ENCODE results near the gene KCNQ2.
"Not testable (repeated sequence)": the region's sequence is repeated elsewhere in the genome, so short reads cannot be mapped to it uniquely, and the experiment has no call there.

KCNQ2 gene

DNA sequence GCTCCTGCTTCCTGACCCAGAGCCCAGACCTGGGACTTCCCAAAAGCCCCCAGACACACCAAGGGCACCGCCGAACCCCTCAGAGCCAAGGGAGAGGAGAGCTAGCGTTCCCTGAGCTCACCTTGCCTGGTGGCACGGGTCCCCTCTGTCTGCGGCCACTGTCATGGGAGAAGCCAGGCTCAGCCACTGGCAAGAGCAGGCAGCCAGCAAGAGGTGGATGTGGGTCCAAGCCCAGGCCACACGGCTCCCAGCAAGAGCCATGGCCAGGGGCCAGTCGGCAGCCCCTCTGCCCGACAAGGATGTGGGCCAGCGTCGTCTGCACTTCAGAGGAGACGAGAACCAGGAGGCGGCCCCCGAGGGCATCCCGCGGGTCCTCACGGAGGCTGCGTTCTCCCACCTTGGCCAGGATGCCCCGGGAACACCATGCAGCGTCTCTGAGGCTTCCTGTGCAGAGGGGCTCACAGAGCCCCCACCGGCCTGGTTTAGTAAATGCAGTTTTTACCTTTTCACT lies 46.0 kb upstream of the KCNQ2 start:
- ATAC-seq = no peak

DNA sequence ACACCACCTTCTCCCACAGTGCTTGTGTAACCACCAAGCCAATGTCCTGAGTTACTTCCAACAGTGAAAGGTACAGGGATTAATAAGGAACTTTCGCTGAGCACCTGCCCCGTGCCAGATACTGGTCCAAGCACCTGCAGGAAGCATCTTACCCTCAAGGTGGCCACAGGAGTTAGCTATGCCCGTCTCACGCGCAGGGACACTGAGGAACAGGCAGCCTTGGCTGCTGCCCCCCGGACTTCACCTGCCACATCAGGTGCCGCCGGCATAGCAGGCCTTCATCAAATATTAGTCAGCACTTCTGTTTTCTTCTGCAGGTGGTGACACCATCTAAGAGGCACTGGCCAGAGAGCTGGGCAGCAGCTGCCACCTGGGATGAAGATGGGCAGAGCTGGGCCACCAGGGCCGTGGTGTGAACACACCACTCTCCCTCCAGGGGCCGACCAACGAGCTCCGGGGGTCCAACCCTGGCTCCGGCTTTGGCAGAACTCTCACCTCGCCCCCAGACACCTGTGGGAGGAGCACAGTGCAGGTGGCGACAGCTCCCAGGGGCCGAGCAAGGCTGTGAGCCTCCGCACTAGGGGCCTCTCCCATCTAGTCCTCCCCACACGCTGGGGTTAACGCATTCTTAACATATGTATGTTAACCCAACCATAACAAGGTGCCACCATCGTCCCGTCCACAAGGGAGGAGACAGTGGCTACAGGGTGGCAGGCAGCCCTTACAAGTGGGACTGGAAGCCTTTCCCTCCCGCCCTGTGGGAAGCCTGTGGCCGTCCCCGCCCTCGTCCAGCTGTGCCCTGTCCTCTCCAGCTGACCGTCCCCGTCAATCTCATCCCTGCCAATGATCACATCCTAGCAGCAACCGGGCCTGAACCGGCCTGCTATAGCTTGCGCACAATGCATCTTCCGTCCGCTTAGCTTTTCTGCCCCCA lies 45.2 kb upstream of the KCNQ2 start:
- ATAC-seq = no peak
- TF ChIP-seq ARNTL (CRISPR knock-in tag; IDR thresholded peaks at IDR 0.05; ENCODE audit: borderline replicate concordance, low read depth) = no peak
- no peak for TF ChIP-seq ZNF565 (CRISPR knock-in tag; conservative IDR thresholded peaks at IDR 0.05; ENCODE audit: low read depth)
- no peak for TF ChIP-seq ZFP3 (CRISPR knock-in tag; IDR thresholded peaks at IDR 0.05)
- TF ChIP-seq RARB (CRISPR knock-in tag; IDR thresholded peaks at IDR 0.05) = no peak
- TF ChIP-seq ZFP30 (CRISPR knock-in tag; IDR thresholded peaks at IDR 0.05) = no peak
- TF ChIP-seq OSR1 (CRISPR knock-in tag; IDR thresholded peaks at IDR 0.05) = no peak
- no peak for TF ChIP-seq ESRRG (CRISPR knock-in tag; IDR thresholded peaks at IDR 0.05)
- TF ChIP-seq ZNF8 (CRISPR knock-in tag; IDR thresholded peaks at IDR 0.05) = no peak
- TF ChIP-seq, protein P1, sequence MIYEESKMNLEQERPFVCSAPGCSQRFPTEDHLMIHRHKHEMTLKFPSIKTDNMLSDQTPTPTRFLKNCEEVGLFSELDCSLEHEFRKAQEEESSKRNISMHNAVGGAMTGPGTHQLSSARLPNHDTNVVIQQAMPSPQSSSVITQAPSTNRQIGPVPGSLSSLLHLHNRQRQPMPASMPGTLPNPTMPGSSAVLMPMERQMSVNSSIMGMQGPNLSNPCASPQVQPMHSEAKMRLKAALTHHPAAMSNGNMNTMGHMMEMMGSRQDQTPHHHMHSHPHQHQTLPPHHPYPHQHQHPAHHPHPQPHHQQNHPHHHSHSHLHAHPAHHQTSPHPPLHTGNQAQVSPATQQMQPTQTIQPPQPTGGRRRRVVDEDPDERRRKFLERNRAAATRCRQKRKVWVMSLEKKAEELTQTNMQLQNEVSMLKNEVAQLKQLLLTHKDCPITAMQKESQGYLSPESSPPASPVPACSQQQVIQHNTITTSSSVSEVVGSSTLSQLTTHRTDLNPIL (CRISPR knock-in tag; IDR thresholded peaks at IDR 0.05; ENCODE audit: low read depth) = no peak
- TF ChIP-seq, protein P2, sequence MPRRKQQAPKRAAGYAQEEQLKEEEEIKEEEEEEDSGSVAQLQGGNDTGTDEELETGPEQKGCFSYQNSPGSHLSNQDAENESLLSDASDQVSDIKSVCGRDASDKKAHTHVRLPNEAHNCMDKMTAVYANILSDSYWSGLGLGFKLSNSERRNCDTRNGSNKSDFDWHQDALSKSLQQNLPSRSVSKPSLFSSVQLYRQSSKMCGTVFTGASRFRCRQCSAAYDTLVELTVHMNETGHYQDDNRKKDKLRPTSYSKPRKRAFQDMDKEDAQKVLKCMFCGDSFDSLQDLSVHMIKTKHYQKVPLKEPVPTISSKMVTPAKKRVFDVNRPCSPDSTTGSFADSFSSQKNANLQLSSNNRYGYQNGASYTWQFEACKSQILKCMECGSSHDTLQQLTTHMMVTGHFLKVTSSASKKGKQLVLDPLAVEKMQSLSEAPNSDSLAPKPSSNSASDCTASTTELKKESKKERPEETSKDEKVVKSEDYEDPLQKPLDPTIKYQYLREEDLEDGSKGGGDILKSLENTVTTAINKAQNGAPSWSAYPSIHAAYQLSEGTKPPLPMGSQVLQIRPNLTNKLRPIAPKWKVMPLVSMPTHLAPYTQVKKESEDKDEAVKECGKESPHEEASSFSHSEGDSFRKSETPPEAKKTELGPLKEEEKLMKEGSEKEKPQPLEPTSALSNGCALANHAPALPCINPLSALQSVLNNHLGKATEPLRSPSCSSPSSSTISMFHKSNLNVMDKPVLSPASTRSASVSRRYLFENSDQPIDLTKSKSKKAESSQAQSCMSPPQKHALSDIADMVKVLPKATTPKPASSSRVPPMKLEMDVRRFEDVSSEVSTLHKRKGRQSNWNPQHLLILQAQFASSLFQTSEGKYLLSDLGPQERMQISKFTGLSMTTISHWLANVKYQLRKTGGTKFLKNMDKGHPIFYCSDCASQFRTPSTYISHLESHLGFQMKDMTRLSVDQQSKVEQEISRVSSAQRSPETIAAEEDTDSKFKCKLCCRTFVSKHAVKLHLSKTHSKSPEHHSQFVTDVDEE (CRISPR knock-in tag; IDR thresholded peaks at IDR 0.05) = no peak
- no peak for TF ChIP-seq PPARA (CRISPR knock-in tag; IDR thresholded peaks at IDR 0.05; ENCODE audit: borderline replicate concordance)
- no peak for TF ChIP-seq SNAI2 (CRISPR knock-in tag; IDR thresholded peaks at IDR 0.05)
- TF ChIP-seq TOX (CRISPR knock-in tag; IDR thresholded peaks at IDR 0.05; ENCODE audit: borderline replicate concordance) = no peak
- TF ChIP-seq ISL1 (CRISPR knock-in tag; IDR thresholded peaks at IDR 0.05) = no peak
- TF ChIP-seq ZNF70 (CRISPR knock-in tag; IDR thresholded peaks at IDR 0.05) = no peak
- TF ChIP-seq PATZ1 (CRISPR knock-in tag; IDR thresholded peaks at IDR 0.05; ENCODE audit: borderline replicate concordance) = no peak
- no peak for TF ChIP-seq GLIS3 (CRISPR knock-in tag; IDR thresholded peaks at IDR 0.05)
- no peak for TF ChIP-seq ZC3H10 (CRISPR knock-in tag; IDR thresholded peaks at IDR 0.05)

More for the DNA sequence above, 46.0 kb upstream of the KCNQ2 start:
- TF ChIP-seq, protein P1 (CRISPR knock-in tag; IDR thresholded peaks at IDR 0.05; ENCODE audit: low read depth) = no peak
- TF ChIP-seq BACH2 (CRISPR knock-in tag; IDR thresholded peaks at IDR 0.05; ENCODE audit: borderline replicate concordance) (no peak), ZFP30 (CRISPR knock-in tag; IDR thresholded peaks at IDR 0.05) (no peak), PATZ1 (CRISPR knock-in tag; IDR thresholded peaks at IDR 0.05; ENCODE audit: borderline replicate concordance) (no peak), ESRRG (CRISPR knock-in tag; IDR thresholded peaks at IDR 0.05) (no peak), PPARA (CRISPR knock-in tag; IDR thresholded peaks at IDR 0.05; ENCODE audit: borderline replicate concordance) (no peak), TCF4 (CRISPR knock-in tag; IDR thresholded peaks at IDR 0.05; ENCODE audit: borderline replicate concordance) (no peak)

DNA sequence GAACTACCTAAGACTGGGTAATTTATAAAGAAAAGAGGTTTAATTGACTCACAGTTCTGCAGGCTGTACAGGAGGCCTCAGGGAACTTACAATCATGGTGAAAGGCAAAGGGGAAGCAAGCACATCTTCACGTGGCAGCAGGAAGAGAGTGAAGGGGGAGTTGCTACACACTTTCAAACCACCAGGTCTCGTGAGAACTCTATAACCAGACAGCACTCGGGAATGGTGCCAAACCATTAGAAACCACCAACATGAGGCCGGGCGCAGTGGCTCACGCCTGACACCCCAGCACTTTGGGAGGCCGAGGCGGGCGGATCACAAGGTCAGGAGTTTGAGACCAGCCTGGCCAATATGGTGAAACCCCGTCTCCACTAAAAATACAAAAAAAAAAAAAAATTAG lies 42.1 kb upstream of the KCNQ2 start:
- ATAC-seq = not testable (repeated sequence)

Measured in SK-N-SH treated with all-trans-retinoic acid at 6 μM for 48 hours (cell line).